Activated CD4-positive, alpha-beta T cell treated with anti-CD3 and anti-CD28 coated beads for 48 hours (primary cell): ENCODE measurements around the gene TMEM63C.

Experiments
- DNase-seq: peaks from one replicate; pipeline ENCODE4 v3.0.0-alpha.2; 2020

The TMEM63C gene

DNA sequence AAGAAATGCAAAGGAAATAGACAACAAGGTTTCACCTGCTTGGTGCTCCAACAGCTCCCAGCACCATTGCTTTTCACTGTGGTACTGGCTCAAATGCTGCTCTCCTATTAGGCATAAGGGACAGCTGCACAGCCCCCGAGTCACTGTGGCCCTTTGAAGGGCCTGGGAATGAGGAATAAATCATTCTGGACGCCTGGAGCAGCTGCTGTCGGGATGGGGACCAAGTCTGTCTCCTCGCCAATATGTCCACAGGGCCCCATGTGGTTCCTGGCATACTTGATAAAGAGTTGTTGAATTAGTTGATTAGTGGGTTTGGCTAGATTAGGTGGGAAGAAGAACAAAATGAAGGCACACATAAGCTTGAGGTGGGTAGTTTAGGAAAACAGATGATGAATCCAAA lies 102.5 kb downstream of the TMEM63C start:
- no peak for DNase-seq

DNA sequence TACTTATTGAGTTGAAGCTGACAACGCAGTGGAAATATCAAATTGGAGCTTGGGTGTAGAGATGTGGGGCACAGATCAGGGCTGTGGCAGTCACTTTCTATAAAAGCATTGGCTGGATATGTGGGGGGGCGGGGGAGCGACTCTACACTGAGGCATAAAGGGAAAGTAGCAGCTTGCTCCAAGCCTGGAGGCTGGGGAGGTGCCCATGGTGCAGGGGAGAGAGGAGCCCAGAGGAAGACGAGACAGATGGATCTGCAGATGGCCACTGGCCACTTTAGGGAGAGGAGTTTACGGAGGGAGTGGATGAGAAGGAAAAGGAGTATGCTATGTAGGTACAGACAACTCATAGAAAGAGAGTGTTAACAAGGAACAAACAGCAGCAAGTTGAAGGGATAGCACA lies 102.9 kb downstream of the TMEM63C start:
- DNase-seq, result no peak

DNA sequence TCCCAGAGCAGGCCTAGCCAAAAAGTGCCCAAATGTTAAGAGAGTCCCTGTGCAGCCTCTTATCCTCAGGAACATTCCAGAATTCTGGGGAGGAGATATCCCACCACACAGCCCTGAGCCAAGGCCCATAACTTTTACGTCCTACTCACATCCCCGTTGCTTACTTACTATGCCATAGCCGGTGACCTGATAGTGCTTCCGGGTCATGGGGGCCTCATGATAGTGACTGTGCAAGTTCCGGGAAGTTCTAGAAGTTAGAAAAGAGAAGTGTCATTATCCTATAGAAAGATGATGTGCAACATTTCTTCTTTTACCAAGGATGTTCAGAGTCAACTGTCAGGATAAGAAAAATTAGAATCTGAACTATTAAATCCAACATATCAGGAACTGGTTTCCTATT lies 105.0 kb downstream of the TMEM63C start:
- no peak for DNase-seq

DNA sequence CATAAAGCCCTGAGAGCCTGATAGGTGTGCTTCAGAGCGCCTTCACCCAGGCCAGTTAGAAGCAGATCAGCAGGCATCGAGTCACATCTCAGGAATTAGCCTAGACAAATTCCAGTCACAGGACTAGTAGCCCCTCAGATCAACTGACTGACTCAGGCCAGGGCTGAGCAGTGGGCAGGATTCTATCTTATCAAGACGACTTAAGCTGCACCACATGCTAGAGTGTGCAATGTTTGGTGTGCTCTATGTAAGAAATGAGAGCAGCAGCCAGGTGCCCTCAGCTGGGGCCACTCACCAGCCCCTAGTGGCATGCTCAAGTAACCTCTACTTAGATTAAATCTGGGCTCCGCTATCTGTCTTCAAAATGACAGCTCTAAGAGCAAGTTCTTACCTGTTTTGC lies 109.1 kb downstream of the TMEM63C start:
- DNase-seq, result no peak

DNA sequence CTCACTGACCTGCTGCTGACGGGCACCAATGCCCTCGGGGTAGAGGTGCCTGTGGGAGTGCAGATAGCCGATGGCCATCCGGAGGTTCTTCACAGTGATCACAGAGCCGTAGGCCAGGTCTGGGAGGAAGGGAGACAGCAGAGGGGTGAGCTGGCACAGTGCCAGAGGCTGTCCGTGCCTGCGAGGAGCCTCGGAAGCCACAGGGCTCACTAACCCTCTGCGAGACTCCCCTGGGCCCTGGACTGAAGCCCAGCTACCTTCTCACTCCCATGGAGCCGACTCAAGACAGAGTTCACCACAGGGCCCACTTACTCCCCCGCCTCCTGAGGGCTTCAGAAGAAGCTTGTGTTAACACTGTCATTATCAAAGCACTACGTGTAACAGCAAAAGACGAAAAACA lies 114.6 kb downstream of the TMEM63C start:
- no peak for DNase-seq

DNA sequence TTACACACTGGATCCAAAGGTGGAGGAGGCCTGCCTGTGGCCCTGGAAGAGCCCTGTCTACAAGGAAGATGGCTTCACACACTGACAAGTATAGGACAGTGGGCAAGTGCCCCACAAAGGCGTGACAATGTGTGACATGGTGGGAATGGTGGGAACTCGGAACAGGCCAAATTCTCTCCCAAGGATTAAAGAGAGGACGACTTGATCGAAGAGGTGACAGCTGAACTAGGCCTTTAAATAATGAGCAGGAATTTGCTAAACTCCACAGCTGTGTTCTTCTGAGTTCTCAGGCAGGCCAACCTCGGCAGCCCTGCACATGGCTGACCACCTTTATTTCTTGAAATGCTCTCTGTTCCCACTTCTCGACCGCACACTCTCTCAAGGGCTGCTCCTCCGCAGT lies 115.3 kb downstream of the TMEM63C start:
- no peak for DNase-seq

DNA sequence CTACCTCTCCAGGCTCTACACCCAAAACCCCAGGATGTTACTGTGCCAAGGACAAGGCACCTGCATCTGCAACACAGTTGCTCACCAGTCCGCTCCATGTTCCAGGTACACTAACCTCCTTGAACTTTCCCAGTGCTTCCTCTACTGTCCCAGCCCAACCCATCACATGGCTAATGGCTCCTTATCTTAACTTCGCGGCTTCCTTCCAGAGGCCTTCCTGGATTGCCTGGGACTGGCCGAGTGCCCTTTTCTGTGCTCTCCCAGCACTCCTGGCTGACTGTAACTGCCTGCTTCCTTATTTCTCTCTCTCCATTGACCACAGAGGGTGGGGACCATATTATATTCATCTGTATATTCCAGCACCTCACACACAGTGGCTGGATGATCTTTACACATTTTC lies 118.2 kb downstream of the TMEM63C start:
- no peak for DNase-seq

DNA sequence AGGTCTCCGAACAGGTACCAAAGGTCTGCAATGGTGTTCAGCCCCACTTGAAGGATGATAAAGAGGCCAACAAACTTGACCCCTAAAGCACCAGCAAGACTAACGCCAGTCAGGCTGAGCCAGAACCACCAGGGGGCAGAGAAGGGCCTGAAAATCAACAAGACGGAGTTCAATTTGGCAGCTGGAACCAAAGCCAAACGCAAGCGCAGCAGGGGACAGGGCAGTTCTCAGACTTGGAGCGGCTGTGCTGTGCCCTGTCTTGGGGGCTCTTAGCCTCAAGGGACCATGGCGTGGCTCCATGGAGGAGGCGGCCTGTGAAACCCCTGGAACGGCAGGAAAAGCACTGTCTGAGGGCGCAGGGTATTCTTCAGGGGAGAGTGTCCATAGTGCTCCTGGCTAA lies 119.5 kb downstream of the TMEM63C start:
- peak; percentile 75 for DNase-seq

DNA sequence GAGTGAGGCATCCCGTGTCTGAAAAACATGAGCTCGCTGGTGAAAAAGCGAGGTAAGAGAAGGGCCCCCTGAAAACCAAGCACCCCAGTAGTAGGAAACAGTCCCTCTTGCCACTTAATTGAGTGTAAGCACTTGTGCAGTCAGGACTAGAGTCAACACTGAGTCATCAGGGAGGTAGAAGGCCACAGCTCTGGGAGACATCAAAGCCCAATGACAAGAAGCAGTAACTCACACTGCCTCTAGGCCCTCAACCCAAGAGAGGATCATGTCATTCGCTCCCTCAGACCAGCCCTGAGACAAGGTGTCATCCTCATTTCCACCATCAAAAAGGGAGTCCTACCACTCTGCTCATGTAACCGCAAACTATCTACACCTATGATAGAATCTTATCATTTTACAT lies 121.3 kb downstream of the TMEM63C start:
- DNase-seq, result peak; percentile 73

DNA sequence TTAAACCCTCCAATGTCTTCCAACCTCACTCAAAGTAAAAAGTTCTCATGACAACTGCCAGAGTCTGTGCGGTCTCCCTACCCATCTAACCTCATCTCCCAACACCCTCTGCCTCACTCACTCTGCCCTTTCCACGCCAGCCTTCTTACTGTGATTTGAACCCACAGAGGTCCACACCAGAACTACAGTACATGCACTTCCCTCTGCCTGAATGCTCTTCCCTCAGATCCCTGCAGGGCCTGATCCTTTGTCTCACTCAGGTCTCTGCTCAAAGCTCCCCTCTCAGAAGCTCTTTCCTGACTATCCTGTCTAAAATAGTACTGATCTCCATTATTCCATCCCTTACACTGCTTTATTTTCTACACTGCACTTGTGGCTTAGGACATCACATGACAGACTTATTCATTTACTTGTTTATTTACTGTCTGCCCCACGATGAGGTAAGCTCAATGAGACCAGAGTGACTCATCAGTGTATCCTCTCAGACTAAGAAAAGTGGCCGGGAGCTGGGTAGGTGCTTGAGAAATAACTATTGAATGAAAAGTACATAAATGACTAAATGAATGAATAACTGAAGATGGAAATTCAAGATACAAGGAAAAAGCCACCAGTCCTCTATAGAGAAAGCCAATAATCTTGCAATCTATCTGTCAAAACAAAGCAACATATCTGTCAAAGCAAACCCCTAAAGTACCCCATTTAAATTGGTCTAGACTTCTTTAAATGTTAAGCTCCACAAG lies 122.0 kb downstream of the TMEM63C start:
- DNase-seq, result peak; percentile 69

DNA sequence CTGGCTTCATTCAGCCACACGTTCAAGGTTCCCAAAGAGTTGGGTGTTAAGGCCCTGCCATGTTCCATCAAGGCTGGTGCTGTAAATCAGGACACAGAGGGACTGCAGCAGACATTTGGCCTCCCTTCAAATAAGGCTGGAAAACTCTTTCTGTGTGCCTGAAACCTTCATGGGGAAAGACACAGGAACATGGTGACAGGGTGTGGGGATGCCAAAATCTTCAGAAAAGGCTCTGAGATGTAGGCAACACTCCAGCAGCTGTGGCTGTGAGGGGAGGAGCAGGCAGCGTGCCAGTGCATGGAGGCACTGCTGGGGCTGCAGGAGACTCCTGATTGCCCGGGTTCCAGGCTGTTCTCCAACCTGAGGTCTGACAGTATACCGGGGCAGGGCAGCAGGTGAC lies 124.1 kb downstream of the TMEM63C start:
- no peak for DNase-seq

DNA sequence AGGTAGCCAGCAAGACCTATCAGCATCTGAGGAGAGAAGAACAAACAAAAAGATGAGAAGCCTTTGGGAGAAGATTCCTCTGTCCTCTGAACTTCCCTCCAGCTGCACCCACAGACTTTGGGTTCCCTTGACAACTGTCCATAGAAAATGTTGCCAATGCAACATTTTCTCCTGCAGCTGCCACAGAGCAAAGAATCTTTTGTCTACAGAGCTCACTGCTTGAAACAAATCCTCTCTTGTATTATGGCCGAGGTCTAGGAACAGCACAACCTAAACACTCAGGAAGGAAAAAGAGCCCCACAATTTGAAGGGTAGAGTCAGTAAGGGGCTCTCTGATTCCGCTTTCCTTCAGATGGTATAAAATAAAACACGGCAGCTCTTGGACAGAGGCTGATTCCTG lies 124.8 kb downstream of the TMEM63C start:
- DNase-seq, result no peak

DNA sequence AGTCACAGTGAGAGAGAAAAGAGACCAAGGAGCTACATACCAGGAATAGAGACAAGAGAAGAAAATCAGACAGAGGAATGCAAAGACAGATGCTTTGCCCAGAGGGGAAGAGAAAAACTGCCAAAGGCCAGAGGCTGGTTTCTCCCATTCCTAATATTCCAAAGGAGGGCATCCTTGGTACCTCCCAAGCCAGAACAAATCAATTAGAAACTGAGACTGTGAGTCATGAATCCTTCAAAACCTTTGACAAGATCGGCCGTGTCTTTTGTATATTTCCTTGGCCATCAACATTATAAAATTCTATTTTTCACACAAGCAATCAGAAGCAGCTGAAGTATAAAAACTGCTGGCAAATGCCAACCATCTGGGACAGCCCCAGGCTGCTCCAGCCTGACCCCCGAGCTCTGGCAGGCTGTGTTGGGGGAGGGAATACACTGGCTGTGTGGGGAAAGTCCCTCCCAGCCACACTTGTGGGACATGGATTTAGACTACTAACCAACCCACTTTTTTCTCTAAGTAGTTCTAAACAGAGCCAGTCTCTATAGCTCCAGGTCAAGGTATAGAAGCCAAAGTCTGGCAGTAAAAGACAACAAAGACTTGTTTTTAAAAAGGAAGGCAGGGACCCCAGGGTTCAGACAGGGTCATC lies 125.4 kb downstream of the TMEM63C start:
- no peak for DNase-seq
